Stimulated activated CD4-positive, alpha-beta T cell treated with anti-CD3 and anti-CD28 coated beads, Interleukin-2, amount 100 ng/mL, for 24 hours (primary cell): ENCODE measurements around the gene SEMA4C.

ENCODE experiments used
- DNase-seq, 2 donors: peaks; one replicate each; pipeline ENCODE4 v3.0.0-alpha.2; 2020

The SEMA4C gene

DNA sequence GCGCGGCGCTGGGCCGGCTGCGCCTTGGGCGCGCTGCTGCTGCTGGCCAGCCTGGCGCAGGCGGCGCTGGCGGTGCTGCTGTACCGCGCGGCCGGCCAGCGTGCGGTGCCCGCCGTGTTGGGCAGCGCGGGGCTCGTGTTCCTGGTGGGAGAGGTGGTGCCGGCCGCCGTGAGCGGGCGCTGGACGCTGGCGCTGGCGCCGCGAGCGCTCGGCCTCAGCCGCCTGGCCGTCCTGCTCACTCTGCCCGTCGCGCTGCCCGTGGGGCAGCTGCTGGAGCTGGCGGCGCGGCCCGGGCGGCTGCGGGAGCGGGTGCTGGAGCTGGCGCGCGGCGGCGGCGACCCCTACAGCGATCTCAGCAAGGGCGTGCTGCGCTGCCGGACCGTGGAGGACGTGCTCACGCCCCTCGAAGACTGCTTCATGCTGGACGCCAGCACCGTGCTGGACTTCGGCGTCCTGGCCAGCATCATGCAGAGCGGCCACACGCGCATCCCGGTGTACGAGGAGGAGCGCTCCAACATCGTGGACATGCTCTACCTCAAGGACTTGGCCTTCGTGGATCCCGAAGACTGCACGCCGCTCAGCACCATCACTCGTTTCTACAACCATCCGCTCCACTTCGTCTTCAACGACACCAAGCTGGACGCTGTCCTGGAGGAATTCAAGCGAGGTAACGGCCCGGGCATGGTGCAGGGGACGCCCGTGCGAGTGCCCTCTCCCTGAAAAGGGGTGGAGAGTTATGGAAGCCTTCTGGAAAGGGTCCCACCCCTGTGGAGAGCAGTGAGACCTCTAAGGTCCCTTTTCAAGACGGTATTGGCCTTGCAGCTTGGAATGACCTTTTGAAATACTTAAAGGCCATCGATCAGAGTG lies 52.8 kb downstream of the SEMA4C start:
- DNase-seq: peak in 1 of 2 donors; percentile 25

DNA sequence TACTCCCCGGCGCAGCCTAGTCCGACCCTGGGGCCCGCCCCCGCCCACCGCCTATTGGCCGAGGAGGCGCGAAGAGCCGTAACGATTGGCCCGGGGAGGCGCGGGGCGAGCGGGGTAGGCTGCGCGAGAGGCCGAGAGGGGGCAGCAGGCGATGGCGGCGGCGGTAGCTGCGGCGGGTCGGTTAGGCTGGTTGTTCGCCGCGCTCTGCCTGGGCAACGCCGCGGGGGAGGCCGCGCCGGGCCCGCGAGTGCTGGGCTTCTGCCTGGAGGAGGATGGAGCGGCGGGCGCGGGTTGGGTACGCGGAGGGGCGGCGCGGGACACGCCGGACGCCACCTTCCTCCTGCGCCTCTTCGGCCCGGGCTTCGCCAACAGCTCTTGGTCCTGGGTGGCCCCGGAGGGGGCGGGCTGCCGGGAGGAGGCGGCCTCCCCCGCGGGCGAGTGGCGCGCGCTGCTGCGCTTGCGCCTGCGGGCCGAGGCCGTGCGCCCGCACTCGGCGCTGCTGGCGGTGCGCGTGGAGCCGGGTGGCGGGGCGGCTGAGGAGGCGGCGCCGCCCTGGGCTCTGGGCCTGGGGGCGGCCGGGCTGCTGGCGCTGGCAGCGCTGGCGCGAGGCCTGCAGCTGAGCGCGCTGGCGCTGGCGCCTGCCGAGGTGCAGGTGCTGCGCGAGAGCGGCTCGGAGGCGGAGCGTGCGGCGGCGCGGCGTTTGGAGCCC lies 53.6 kb downstream of the SEMA4C start, which contains the start of gene CNNM3:
CNNM3 (plus strand) TSS at position 142 of the 709 bp plus-strand sequence; CDS start at position 152, 10 bp downstream.
- DNase-seq: peak; percentile 98

DNA sequence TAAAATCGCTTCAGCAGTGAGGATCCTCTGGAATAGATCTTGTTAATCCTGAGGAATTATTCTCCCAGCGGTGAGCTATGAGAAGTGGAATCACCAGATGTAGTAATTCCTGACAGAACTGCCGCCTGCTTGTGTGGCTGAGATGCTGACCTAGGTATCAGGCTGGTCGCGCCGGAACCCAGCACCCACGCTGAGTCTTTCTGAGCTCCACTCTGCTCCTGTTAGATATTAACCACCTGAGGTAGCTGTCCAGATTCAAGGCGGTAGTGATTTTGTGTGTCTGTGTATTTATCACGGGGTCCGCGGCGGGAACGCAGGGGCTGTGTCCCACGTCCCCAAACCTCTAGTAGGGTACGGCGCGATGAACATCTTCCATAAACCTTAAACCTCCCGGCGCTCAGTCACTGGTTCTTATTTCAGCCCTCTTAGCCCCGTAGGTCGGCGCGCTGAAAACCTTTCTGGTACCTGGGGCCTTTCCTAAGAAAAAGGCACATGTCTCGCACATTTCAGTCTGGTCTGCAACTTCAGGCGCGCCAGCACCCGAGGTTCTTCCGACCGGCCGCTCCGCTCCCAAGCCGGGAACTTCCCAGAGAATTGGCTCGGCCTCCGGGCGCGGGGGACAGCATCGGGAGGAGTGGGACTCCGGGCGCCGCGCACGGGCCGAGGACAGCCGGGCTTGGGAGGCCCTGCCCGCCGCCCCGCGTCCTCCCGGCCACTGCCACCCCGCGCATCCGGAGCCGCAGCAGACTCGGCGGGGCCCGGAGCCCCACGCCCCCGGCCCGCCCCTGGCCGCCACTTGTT lies 54.4 kb downstream of the SEMA4C start:
- peak in 1 of 2 donors; percentile 43 for DNase-seq

DNA sequence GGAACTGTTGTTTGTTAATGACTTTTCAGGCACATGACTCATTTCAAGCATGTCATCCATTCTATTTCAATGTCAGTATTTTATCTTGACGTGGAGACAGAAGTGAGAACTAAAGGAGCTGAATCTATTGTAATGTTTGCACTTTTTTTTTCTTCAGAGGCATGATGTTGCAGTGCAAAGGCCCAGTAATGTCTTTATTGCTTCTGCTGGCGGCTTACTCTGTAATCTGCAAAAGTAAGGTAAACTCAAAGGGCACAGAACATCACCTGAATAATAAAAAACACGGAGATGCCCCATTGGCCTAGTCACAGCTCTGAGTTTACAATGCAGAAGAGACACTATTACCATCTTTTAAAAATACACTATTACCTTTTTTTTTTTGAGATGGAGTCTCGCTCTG lies 56.2 kb downstream of the SEMA4C start:
- no peak for DNase-seq

DNA sequence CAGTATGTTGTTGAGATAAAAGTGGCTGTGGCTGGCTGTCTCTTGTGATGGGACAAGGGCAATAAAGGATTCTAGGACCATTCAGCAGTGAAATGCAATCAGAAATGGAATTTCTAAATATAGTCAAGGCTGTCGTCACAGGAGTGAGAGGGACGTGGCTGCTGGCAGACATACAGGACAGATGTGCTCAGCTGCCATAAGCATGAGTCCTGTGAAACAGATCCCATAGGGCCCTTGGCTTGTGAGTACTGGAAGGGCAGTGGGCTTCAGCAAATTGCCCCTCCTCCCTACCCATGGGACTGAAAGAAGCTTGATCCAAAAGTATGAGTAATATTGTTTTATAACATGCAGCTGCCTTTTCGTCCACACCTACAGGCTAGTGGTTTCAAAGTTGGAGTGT lies 58.0 kb downstream of the SEMA4C start:
- DNase-seq: no peak

DNA sequence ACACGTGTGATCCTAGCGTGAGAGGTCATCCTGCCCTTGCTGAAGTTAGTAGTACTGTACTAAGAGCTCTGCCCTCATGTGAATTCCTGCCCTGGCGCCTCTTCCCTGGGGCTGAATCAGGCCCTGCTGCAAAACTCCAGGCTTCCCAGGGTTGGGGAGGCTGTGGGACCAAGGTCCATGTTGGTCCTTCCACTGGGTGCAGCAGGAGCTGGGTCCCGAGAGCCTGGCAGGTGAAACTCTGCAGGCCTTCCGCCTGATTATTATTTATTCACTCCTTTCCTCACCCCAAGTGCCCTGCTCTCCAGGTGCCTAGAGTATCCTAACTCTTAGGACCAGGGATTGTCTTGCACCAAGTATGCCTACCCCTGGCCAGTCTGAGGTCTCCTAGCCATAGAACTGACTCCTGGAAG lies 59.1 kb downstream of the SEMA4C start:
- no peak for DNase-seq

DNA sequence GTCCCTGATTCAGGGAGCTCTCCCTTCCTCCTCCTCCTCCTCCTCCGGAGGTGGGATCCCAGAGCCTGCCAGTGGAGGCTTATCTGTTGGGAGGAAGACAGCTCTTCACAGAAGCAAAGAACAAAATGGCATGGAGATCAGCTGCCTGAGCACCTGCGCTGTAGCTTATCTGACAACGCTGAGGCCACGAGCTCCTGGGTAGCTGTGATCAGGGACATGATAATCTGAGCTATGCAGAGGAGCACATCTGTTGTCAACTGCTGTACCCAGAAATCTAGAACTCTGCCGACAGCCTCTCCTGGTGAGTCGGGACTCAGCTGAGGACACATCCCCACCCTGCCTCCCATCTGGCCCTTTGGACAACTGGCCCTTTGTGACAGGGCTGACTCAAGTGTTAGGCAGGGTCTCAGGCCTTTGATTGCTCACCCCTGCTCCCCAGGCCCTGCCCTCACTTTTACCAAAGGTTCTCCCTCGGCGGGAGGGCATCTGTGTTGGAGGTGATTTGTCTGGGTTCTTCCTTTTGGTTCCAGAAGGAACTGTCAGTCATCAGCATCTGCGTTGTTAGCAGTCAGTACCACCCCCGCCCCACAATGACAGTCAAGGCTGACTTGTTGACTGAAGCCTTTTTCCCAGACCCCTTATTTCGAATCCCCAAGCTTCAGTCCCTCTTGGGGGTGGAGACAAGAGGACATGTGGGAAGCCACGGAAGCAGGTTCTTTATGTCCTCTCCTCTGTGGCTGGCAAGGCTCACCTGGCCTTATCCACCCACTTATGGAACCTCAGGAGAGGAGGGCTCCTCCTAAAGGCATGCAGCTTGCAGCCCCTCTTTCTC lies 59.7 kb downstream of the SEMA4C start:
- no peak for DNase-seq
